H1 (cell line): ENCODE data around the gene OR2H1. TPM values are rescaled to one million over a fixed set of nuclear protein-coding genes. Genes with fewer than 3 reads are reported as not detected.

Experiments used
- CTCF ChIA-PET: fragments of 300-600 bp; sonication (Branson Sonifier 250); formaldehyde crosslinking; loops from one replicate; lab custom pipeline; 2021; ENCODE audit not compliant: partially characterized antibody; lab: Charles Lee
- POLR2A ChIA-PET: fragments of 300-600 bp; sonication (Branson Sonifier 250); formaldehyde crosslinking; loops from one replicate; lab custom pipeline; 2021; ENCODE audit warnings: inconsistent platforms; ENCODE audit not compliant: partially characterized antibody; lab: Charles Lee
- DNase-seq, 2 experiments: peaks; one replicate each; pipeline versions ENCODE4 v3.0.0 to v3.0.0-alpha.2; 2010 to 2022; ENCODE audit warnings: low spot score in 2 of 2, low read depth in 1 of 2, mixed read lengths in 1 of 2
- FAIRE-seq: peaks from 2 replicates; lab custom pipeline; 2011; peaks lifted over from hg19 to GRCh38; lab: Jason Lieb, UNC
- H2AFZ ChIP-seq: 2 replicates; pipeline ENCODE4 v1.8.1; 2012; ENCODE audit warnings: low read length, inconsistent platforms
- H2AK5ac ChIP-seq: 2 replicates; pipeline ENCODE4 v1.6.1; 2013; ENCODE audit warnings: low read depth, low read length
- H2BK120ac ChIP-seq: replicated peaks from 2 replicates; pipeline ENCODE3; 2013; ENCODE audit warnings: low read depth, low read length, inconsistent platforms
- H2BK12ac ChIP-seq: 2 replicates; pipeline ENCODE4 v1.6.1; 2013; ENCODE audit warnings: low read depth, low read length
- H2BK15ac ChIP-seq: 2 replicates; pipeline ENCODE4 v1.6.1; 2013; ENCODE audit warnings: low read length
- H2BK20ac ChIP-seq: 2 replicates; pipeline ENCODE4 v1.6.1; 2013; ENCODE audit warnings: low read length
- H2BK5ac ChIP-seq: 2 replicates; pipeline ENCODE4 v1.6.1; 2013; ENCODE audit warnings: low read depth, low read length
- H3K14ac ChIP-seq: 2 replicates; pipeline ENCODE4 v1.6.1; 2013; ENCODE audit warnings: inconsistent platforms; ENCODE audit not compliant: insufficient read length
- H3K18ac ChIP-seq: 2 replicates; pipeline ENCODE4 v1.6.1; 2013; ENCODE audit warnings: low read length; ENCODE audit errors: extremely low read depth
- H3K23ac ChIP-seq: 2 replicates; pipeline ENCODE4 v1.6.1; 2013; ENCODE audit warnings: inconsistent platforms; ENCODE audit not compliant: insufficient read length
- H3K23me2 ChIP-seq: 2 replicates; pipeline ENCODE4 v1.6.1; 2013; ENCODE audit warnings: low read depth, low read length
- H3K27ac ChIP-seq: 2 replicates; pipeline ENCODE4 v1.6.1; 2011; ENCODE audit warnings: low read depth, low read length, inconsistent platforms
- H3K27me3 ChIP-seq, 4 experiments: replicated peaks in 1 of 4; 1 replicate in 1 of 4; 2 replicates in 3 of 4; pipeline versions ENCODE4 v1.6.1 to v1.8.1; 2011 to 2013; ENCODE audit warnings: low read length in 3 of 4, mild to moderate bottlenecking in 3 of 4, inconsistent platforms in 2 of 4, mixed read lengths in 2 of 4, moderate library complexity in 1 of 4; ENCODE audit not compliant: control insufficient read depth in 3 of 4, insufficient read depth in 3 of 4; ENCODE audit errors: extremely low read depth in 1 of 4
- H3K36me3 ChIP-seq, 4 experiments: 2 replicates each; pipeline versions ENCODE4 v1.6.1 to v1.8.1; 2011 to 2013; ENCODE audit warnings: mild to moderate bottlenecking in 4 of 4, low read length in 3 of 4, moderate library complexity in 2 of 4, control low read depth in 1 of 4, inconsistent platforms in 1 of 4; ENCODE audit not compliant: insufficient read depth in 4 of 4, control insufficient read depth in 2 of 4
- H3K4ac ChIP-seq: replicated peaks from 2 replicates; pipeline ENCODE3; 2013; ENCODE audit warnings: low read length, low read depth, mixed read lengths, inconsistent platforms; ENCODE audit not compliant: insufficient read length
- H3K4me1 ChIP-seq, 4 experiments: replicated peaks in 1 of 4; 1 replicate in 1 of 4; 2 replicates in 3 of 4; pipeline versions ENCODE4 v1.6.1 to v1.8.1; 2011 to 2013; ENCODE audit warnings: low read length in 3 of 4, inconsistent platforms in 2 of 4, mixed read lengths in 1 of 4; ENCODE audit not compliant: insufficient read depth in 4 of 4, control insufficient read depth in 3 of 4
- H3K4me2 ChIP-seq, 2 experiments: 2 replicates each; pipeline versions ENCODE4 v1.6.1 to v1.8.1; 2011 to 2013; ENCODE audit warnings: low read depth in 2 of 2, low read length in 2 of 2, control low read depth in 1 of 2, inconsistent platforms in 1 of 2, mild to moderate bottlenecking in 1 of 2; ENCODE audit not compliant: insufficient read depth in 1 of 2
- H3K4me3 ChIP-seq, 4 experiments: fragments of 200-600, 300-600 bp in 1 of 4; sonication (generic), shearing (Covaris generic), sonication (Bioruptor Twin) in 1 of 4; 2 replicates each; pipeline versions ENCODE4 v1.5.1 to v1.8.1; 2011 to 2016; ENCODE audit warnings: low read length in 4 of 4, low read depth in 3 of 4, control low read depth in 2 of 4, inconsistent platforms in 2 of 4, mild to moderate bottlenecking in 2 of 4, mixed read lengths in 1 of 4, moderate library complexity in 1 of 4; ENCODE audit not compliant: insufficient read depth in 2 of 4; ENCODE audit errors: extremely low read depth in 1 of 4
- H3K56ac ChIP-seq: replicated peaks from 2 replicates; pipeline ENCODE3; 2013; ENCODE audit warnings: low read depth, mild to moderate bottlenecking, mixed read lengths, low read length, inconsistent platforms; ENCODE audit not compliant: insufficient read length
- H3K79me1 ChIP-seq: 2 replicates; pipeline ENCODE4 v1.6.1; 2013; ENCODE audit warnings: low read depth, low read length, control low read depth
- H3K79me2 ChIP-seq, 2 experiments: 2 replicates each; pipeline versions ENCODE4 v1.6.1 to v1.8.1; 2012 to 2013; ENCODE audit warnings: low read length in 2 of 2, mild to moderate bottlenecking in 2 of 2, inconsistent platforms in 1 of 2; ENCODE audit not compliant: insufficient read depth in 2 of 2, control insufficient read depth in 1 of 2
- H3K9ac ChIP-seq, 4 experiments: replicated peaks in 1 of 4; 1 replicate in 1 of 4; 2 replicates in 3 of 4; pipeline versions ENCODE4 v1.6.1 to v1.8.1; 2011 to 2013; ENCODE audit warnings: low read depth in 3 of 4, low read length in 3 of 4, control low read depth in 2 of 4, mild to moderate bottlenecking in 2 of 4, moderate library complexity in 2 of 4, inconsistent platforms in 1 of 4; ENCODE audit errors: extremely low read depth in 1 of 4
- H3K9me3 ChIP-seq, 2 experiments: 2 replicates each; pipeline versions ENCODE4 v1.6.1 to v1.8.1; 2012 to 2013; ENCODE audit warnings: mild to moderate bottlenecking in 2 of 2, moderate library complexity in 2 of 2, control low read depth in 1 of 2, inconsistent platforms in 1 of 2, low read depth in 1 of 2, low read length in 1 of 2, mixed read lengths in 1 of 2; ENCODE audit not compliant: insufficient read depth in 2 of 2
- H4K20me1 ChIP-seq, 2 experiments: replicated peaks in 1 of 2; 2 replicates each; pipeline versions ENCODE3 to v1.8.1; 2011 to 2013; ENCODE audit warnings: inconsistent platforms in 2 of 2, low read length in 2 of 2, mild to moderate bottlenecking in 1 of 2; ENCODE audit not compliant: insufficient read depth in 2 of 2, control insufficient read depth in 1 of 2
- H4K5ac ChIP-seq: 2 replicates; pipeline ENCODE4 v1.6.1; 2013; ENCODE audit warnings: low read length, low read depth, mixed read lengths, inconsistent platforms; ENCODE audit not compliant: insufficient read length
- H4K8ac ChIP-seq: 2 replicates; pipeline ENCODE4 v1.8.0; 2013; ENCODE audit warnings: mild to moderate bottlenecking, moderate library complexity, low read length, inconsistent platforms; ENCODE audit not compliant: insufficient read depth; ENCODE audit errors: extremely low read depth
- H4K91ac ChIP-seq: replicated peaks from 2 replicates; pipeline ENCODE3; 2013; ENCODE audit warnings: low read length, mixed read lengths, inconsistent platforms; ENCODE audit not compliant: insufficient read length
- BACH1 ChIP-seq: IDR thresholded peaks from 2 replicates; pipeline ENCODE4 v1.6.1; 2012; ENCODE audit warnings: low read length, improper control_type of control experiment
- BCL11A ChIP-seq, 2 experiments: IDR thresholded peaks; one replicate each; pipeline ENCODE4 v1.6.1; 2011; ENCODE audit warnings: low read depth in 2 of 2, low read length in 2 of 2, mild to moderate bottlenecking in 2 of 2
- CHD2 ChIP-seq: IDR thresholded peaks from 2 replicates; pipeline ENCODE4 v1.6.1; 2012; ENCODE audit warnings: low read length, improper control_type of control experiment
- EGR1 ChIP-seq: IDR thresholded peaks from 2 replicates; pipeline ENCODE4 v1.6.1; 2011; ENCODE audit warnings: low read depth, low read length, borderline replicate concordance
- GTF2F1 ChIP-seq: IDR thresholded peaks from 2 replicates; pipeline ENCODE4 v1.6.1; 2012; ENCODE audit warnings: low read depth, low read length, improper control_type of control experiment, borderline replicate concordance
- JUN ChIP-seq: IDR thresholded peaks from 2 replicates; pipeline ENCODE4 v1.6.1; 2011; ENCODE audit warnings: low read depth, mild to moderate bottlenecking, improper control_type of control experiment, low read length
- KDM4A ChIP-seq: IDR thresholded peaks from one replicate; pipeline ENCODE4 v1.7.1; 2012; ENCODE audit warnings: low read depth, mild to moderate bottlenecking, moderate library complexity, low read length, inconsistent platforms; ENCODE audit not compliant: severe bottlenecking
- KDM5A ChIP-seq: fragments of 200-600 bp; IDR thresholded peaks from 2 replicates; pipeline ENCODE4 v1.7.1; 2012; ENCODE audit warnings: mild to moderate bottlenecking, low read length, inconsistent platforms, mixed read lengths
- NANOG ChIP-seq: IDR thresholded peaks from 2 replicates; pipeline ENCODE4 v1.6.1; 2011; ENCODE audit warnings: low read length, low read depth, mild to moderate bottlenecking, inconsistent platforms; ENCODE audit not compliant: insufficient read depth, poor library complexity, severe bottlenecking
- POLR2A ChIP-seq, 2 experiments: IDR thresholded peaks; 1 replicate in 1 of 2; 2 replicates in 1 of 2; pipeline ENCODE4 v1.6.1; 2011; ENCODE audit warnings: low read depth in 2 of 2, low read length in 2 of 2, mild to moderate bottlenecking in 2 of 2; ENCODE audit errors: control extremely low read depth in 1 of 2
- SAP30 ChIP-seq: fragments of 300-600 bp; sonication (generic); IDR thresholded peaks from 2 replicates; pipeline ENCODE4 v1.7.1; 2012; ENCODE audit warnings: low read length, moderate library complexity, mild to moderate bottlenecking, inconsistent platforms; ENCODE audit not compliant: insufficient read depth, insufficient replicate concordance
- SIN3A ChIP-seq, 2 experiments: IDR thresholded peaks in 1 of 2; conservative IDR thresholded peaks in 1 of 2; 2 replicates each; pipeline ENCODE4 v1.6.1; 2011 to 2012; ENCODE audit warnings: low read length in 2 of 2, improper control_type of control experiment in 1 of 2, low read depth in 1 of 2, mild to moderate bottlenecking in 1 of 2
- SP1 ChIP-seq: IDR thresholded peaks from 2 replicates; pipeline ENCODE4 v1.6.1; 2011; ENCODE audit warnings: low read depth, low read length
- TAF1 ChIP-seq: IDR thresholded peaks from 2 replicates; pipeline ENCODE4 v1.6.1; 2011; ENCODE audit warnings: mild to moderate bottlenecking, low read depth, low read length
- TEAD4 ChIP-seq: IDR thresholded peaks from 2 replicates; pipeline ENCODE4 v1.6.1; 2012; ENCODE audit warnings: low read depth, low read length, inconsistent platforms, mixed read lengths
- WGBS, 2 experiments: shearing (Covaris generic) in 1 of 2; methylation state at CpG; one replicate each; pipeline versions ENCODE4 v1.1.6 to v1.1.7; 2013 to 2015; ENCODE audit warnings: low lambda C conversion rate in 2 of 2, mixed read lengths in 2 of 2, inconsistent platforms in 1 of 2, low coverage in 1 of 2, missing lambda C conversion rate in 1 of 2; ENCODE audit not compliant: insufficient replicate concordance in 2 of 2, insufficient coverage in 1 of 2, insufficient read length in 1 of 2; ENCODE audit errors: extremely low coverage in 1 of 2, missing lambda C conversion rate in 1 of 2; 5-methylcytosine and 5-hydroxymethylcytosine counted together
- polyA plus RNA-seq, 7 experiments: library from polyadenylated mRNA; depleted of rRNA in 3 of 7; stranded (reverse) in 5 of 7; unstranded in 2 of 7; fragments of >200 nt in 5 of 7; fragments of 200-250 nt in 2 of 7; gene quantifications; 1 replicate in 5 of 7; 2 replicates in 1 of 7; 4 replicates in 1 of 7; pipeline versions ENCODE4 v1.2.1 to v1.2.3, GENCODE V29; 2011 to 2013; ENCODE audit warnings: missing spikeins in 2 of 7, mixed read lengths in 2 of 7
- total RNA-seq: library from RNA; stranded (reverse); fragmentation: NEBNext Ultra II Directional; extraction: Animal tissue kit (Norgen Biotek cat#: 25700); gene quantifications from 2 replicates; pipeline ENCODE4 v1.2.1, GENCODE V29; 2021

OR2H1 gene
- total and polyA plus RNA-seq, 2 of the 8 experiments (the other 6 are each of a cell fraction or from before 2014, with no cell fraction given), result not detected

DNA sequence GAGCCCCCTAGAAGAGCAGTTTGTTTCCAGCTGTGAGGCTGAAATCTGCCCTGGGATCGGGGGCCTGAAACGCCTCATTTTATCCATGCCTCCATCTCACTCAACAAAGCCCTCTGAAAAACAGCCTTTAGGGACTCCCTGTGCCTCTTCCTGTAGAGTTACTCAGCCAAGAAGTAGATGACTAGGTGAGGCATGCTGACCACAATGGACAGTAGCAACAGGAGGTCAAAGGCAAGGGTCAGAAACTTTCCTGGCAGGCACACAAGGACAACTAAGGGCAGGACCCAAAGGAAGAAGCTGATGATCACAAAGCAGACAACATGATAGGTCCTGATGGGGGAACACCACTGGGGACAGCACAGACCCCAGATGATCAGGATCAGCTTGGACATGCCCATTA lies 18.0 kb downstream of the OR2H1 start:
- Histone ChIP-seq H3K9me3 (no peaks in the 10 kb centered on the region), H3K4me2 (no peak overlapping the region), H3K79me2 (no peaks in the 10 kb centered on the region), H3K27me3 (no peaks in the 10 kb centered on the region), H2AFZ (no peak overlapping the region), H4K20me1 (no peaks in the 10 kb centered on the region), H2BK12ac (no peak overlapping the region), H2BK15ac (no peak overlapping the region), H3K14ac (no peak overlapping the region), H3K56ac (no peak overlapping the region), H3K18ac (no peak overlapping the region), H3K79me1 (no peaks in the 10 kb centered on the region), H3K23ac (no peak overlapping the region), H3K27ac (no peak overlapping the region), H3K36me3 (no peaks in the 10 kb centered on the region), H2BK5ac (no peak overlapping the region), H4K8ac (no peak overlapping the region), H4K5ac (no peak overlapping the region), H4K91ac (no peak overlapping the region), H3K4me1 (no peaks in the 10 kb centered on the region), H3K9ac (no peak overlapping the region; a peak in 1 of 7 replicates), H2BK120ac (no peak overlapping the region), H3K4me3 (no peak overlapping the region), H3K23me2 (no peaks in the 10 kb centered on the region), H3K4ac (no peak overlapping the region), H2AK5ac (no peak overlapping the region), H2BK20ac (no peak overlapping the region)
- FAIRE-seq, result no peak
- DNase-seq, result no peak
- 73% methylated on average over 2 of the region's 2 CpGs; no CpG with 5 or more reads in 1 of the 2 experiments for WGBS, 2 experiments
- TF ChIP-seq CHD2 (no peak), KDM4A (no peak), TAF1 (no peak), SP1 (no peak), SAP30 (no peak), KDM5A (no peak), POLR2A (IDR thresholded peaks at IDR 0.05; ENCODE audit: control extremely low read depth in 1 of 2, low read depth in 2 of 2, low read length in 2 of 2) (no peak), JUN (no peak), EGR1 (no peak), TEAD4 (no peak), BCL11A (IDR thresholded peaks at IDR 0.05; ENCODE audit: low read depth in 2 of 2, low read length in 2 of 2) (no peak), SIN3A (conservative IDR thresholded peaks at IDR 0.05 in 1 of 2, IDR thresholded peaks at IDR 0.05 in 1 of 2; ENCODE audit: low read depth in 1 of 2, low read length in 2 of 2) (no peak), BACH1 (no peak), GTF2F1 (no peak), NANOG (no peak)
- POLR2A ChIA-PET, result interaction anchor here (0.6 kb wide), 1 partner anchor 999 kb away, joined by 4 read pairs; no protein-coding TSS in a partner anchor
- CTCF ChIA-PET, result interaction anchor here (0.6 kb wide), 1 partner anchor 196 kb away, joined by 4 read pairs; no protein-coding TSS in a partner anchor
